Tongue (tissue), 2 donors: Measurements from ENCODE around the gene KCNJ18. TPM values are rescaled to one million over a fixed set of nuclear protein-coding genes. Genes with fewer than 3 reads are reported as not detected.
"Not testable (repeated sequence)": the region's sequence is repeated elsewhere in the genome, so short reads cannot be mapped to it uniquely, and the experiment has no call there.

Experiments used
- DNase-seq: peaks from one replicate; pipeline ENCODE4 v3.0.0-alpha.2; 2015
- total RNA-seq: library from RNA; depleted of rRNA; stranded (reverse); fragments of >200 nt; gene quantifications from one replicate; pipeline ENCODE4 v1.2.3, GENCODE V29; 2014

KCNJ18 gene
- total RNA-seq: not detected

GRCh38 chr17:21691883-21692703 is at the start of gene KCNJ18:
TSS of gene KCNJ18 (plus strand) at chr17:21692523. CDS start at chr17:21702787, 10,264 bp downstream.
- not testable (repeated sequence) for DNase-seq

DNA sequence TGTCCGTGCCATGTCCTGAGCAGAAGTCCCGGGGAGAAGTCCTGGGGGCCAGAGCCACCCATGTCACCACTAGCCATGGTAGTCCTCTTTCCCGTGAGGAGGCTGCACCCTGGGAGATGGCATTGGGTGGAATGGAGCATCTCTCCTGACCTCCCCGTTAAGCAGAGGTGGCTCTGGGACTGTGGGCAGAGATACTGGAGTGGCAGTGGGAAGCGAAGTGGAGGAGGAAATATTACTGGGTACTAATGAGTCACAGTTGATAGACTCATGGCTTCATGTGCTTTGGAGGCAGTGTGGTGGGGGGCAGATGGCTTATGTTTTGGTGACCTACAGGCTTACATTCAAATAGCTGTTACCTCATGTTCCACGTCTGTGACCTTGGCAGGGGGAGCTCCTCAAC is 44.2 kb upstream of the KCNJ18 start:
- DNase-seq: not testable (repeated sequence)

DNA sequence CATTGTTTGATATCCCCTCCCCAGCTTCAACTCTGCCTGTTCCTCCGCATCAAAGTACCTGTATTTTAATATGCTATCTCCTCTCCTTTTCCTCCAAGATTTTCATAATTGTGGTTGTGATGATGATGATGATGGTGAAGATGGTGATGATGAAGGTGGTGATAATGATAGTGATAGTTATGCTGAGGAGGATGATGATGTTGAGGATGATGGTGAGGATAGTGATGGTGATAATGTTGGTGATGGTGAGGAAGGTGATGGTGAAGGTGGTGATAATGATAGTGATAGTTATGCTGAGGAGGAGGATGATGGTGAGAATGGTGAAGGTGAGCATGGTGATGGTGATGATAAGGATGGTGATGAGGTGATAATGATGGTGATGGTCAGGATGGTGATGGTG is 42.3 kb upstream of the KCNJ18 start:
- not testable (repeated sequence) for DNase-seq

GRCh38 chr17:21652049-21652448 is 40.3 kb upstream of the KCNJ18 start:
- DNase-seq: not testable (repeated sequence)

DNA sequence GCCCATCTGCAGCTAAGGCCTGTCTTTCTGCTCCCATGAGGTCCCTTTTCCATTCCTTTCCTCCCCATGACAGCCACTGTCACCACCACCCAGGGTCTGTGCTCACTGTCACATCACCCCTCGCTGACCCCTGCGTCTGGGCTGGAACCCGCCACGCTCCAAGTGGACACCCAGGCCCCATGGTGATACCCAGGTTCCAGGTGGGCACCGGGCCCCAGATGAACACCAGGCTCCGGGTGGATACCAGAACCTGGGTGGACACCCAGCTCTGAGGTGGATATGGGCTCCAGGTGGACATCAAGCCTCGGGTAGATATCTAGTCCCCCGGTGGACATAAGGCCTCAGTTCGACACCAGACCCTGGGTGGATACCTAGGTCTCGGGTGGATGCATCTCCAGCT is 39.1 kb upstream of the KCNJ18 start:
- not testable (repeated sequence) for DNase-seq

DNA sequence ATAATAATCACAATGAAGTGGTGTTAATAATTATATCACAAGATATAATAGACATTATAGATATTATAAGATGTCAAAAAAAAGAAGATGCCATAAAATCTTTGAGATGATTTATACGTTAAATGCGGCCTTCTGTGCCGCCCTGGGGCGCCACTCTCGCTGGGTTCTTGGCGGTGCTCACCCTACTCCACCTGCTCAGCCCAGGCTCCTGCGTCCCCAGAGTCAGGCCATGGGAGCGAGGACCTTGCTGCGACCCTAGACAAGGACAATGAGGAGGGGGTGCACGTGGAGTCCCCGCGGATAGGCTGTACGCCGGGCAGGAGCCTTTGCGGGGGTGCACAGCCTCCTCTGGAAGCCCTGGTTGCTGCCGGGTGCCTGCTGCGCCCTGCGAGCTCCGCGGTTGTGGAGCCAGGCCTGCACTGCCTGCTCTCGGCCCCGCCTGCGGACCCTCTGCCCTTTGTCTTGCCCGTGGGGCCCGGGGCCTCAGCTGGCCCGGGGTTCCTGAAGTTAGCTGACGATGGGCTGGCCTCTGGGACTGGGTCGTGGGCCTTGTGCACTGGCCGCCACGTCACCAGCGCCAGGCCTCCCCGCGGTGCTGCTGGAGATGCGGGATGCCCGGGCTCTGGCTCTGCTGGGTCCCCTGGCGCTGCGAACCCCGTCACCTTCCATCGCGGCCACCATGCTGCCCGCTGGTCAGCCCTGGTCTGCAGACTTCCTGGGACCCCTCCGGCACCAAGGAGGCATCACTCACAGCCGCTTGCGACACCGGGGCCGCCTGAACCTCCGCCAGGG is 35.6 kb upstream of the KCNJ18 start:
- DNase-seq: not testable (repeated sequence)

- DNase-seq: not testable (repeated sequence)
These were observed 32.7 kb upstream of the KCNJ18 start for GRCh38 chr17:21659635-21660034.

DNA sequence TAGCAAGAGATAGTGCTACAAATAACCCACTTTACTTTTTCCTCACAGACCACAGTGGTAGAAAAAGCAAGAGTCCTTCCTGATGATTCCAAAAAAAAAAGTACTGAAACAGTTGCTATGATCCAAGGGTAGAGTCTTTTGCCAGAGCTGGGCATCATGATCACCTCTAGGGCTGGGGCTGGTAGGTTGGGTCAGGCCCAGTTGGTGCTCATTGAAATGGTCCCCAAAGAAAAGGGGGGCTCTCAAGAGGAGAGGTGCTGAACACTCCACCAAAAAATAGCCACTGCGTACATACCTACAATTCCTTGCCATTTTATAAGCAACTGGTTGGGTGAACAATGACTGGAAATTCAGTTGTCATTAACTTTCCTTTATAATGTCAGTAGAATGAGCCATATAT is 30.9 kb upstream of the KCNJ18 start:
- not testable (repeated sequence) for DNase-seq

GRCh38 chr17:21663166-21663565 is 29.2 kb upstream of the KCNJ18 start:
- not testable (repeated sequence) for DNase-seq

DNA sequence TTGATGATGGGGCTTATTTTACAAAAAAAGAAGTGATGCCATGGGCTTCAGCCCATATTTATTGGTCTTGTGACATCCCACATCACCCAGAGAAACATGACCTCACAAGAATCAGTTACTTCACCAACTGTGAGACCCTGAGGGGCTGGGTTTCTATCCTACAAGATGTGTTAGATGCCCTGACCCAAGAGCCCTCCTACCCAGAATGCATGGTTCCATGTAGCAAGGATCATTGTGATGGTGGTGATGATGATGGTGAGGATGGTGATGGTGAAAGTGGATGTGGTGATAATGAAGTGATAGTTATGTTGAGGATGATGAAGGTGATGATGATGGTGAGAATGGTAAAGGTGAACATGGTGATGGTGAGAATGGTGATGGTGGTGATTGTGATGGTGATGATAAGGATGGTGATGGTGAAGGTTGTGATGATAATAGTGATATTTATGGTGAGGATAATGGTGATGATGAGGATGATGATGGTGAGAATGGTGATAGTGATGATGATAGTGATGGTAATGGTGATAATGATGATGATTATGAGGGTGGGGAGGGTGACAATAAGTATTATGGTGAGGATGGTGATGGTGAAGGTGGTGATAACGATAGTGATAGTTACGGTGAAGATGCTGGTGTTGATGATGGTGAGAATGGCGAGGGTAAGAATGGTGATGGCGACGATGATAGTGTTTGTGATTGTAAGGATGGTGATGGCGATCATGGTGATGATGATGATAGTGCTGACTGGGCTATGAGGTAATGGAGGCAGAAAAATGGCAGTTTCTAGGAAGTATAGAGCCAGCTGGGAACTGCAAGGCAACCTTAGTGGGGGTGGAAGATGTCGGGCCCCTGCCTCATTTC is 28.5 kb upstream of the KCNJ18 start:
- not testable (repeated sequence) for DNase-seq

DNA sequence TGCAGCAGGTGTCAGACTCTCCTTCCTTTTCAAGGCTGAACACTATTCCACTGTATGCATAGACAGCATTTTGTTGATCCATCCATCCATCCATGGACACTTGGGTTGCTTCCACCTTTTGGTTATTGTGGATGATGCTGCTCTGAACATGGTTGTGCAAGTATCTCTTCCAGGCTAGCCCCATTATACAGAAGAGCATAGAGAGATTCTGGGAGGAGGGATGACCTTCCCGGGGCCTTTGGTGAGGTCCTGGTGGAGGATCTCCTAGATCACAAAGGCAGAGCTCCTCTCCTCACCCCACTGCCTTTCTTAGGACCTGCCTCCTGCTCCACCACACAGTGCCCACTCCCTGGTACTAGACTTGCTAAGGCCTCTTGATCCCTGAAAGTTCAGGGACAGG is 27.2 kb upstream of the KCNJ18 start:
- DNase-seq: not testable (repeated sequence)

DNA sequence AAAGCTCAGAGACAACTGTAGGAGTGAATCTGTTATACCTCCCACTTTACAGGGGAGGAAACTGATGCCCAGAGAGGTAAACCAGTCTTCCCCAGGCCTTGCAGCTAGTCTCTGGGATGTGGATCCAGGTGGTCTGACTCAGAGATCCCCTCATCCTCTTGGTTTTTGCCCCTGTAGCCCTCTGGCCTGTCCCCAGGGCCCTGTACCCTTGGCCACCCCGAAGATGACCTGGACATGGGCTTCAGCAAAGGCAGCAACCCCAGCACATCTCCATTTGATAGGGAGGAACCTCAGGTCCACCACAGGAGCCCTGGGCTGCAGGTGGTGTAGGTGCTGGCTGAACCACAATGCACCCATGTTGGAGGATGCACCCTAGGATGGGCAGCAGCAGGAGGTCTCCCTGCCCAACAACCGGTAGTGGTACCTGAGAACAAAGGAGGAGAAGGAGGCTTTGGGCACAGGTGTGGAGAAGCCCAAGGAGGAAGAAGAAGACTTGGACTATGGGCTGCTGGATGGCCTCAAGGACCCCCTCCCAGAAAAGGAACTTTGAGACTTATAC is 26.3 kb upstream of the KCNJ18 start:
- not testable (repeated sequence) for DNase-seq

GRCh38 chr17:21666711-21667412 is 25.5 kb upstream of the KCNJ18 start:
- DNase-seq: not testable (repeated sequence)

DNA sequence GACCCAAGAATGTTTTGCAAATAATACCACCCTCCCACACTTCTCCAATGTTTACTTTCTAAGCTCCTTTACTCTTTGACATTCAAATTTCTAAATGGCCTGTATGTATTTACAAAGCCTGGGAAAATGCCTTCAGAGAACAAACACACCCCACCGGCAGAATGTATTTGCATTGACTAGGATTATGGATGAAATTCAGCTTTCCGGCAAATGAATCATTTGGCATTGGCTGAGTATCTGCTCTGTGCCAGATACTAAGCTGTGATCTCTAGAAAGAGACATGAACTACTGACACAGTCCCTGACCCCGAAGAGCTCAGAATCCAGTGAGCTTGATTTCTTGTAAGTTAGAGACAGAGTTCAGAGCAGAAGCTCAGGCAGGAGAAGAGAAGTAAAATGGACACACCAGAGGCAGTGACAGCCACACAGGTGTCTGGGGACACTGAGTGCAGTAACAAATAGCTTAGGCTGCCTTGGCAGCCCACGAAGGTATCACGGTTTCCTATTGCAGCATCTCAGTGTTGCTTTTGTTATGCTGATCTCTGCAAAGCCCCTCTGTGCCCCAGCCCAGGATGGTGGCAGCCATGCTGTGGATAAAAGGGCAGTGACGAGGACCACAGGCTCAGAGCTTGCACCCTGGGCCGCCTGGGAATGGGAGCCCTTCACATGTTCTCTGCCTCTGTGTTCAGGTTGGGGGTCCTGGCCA is 24.8 kb upstream of the KCNJ18 start:
- not testable (repeated sequence) for DNase-seq

DNA sequence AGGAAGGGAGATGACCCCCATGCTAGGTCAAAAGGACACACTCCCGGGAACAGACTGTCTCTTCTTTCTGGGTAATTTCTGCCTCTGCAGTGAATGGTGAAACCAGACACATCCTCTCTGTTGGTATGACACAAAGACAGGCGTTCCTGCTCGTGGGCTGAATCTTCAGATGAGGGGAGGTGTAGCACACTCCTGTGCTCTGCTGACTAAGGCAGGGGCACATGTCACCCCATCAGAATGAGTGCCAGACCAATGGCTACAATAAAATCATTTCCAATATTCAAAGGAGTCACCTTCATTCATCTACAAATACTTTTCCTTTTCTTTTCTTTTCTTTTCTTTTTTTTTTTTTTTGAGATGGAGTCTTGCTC is 24.2 kb upstream of the KCNJ18 start:
- not testable (repeated sequence) for DNase-seq

DNA sequence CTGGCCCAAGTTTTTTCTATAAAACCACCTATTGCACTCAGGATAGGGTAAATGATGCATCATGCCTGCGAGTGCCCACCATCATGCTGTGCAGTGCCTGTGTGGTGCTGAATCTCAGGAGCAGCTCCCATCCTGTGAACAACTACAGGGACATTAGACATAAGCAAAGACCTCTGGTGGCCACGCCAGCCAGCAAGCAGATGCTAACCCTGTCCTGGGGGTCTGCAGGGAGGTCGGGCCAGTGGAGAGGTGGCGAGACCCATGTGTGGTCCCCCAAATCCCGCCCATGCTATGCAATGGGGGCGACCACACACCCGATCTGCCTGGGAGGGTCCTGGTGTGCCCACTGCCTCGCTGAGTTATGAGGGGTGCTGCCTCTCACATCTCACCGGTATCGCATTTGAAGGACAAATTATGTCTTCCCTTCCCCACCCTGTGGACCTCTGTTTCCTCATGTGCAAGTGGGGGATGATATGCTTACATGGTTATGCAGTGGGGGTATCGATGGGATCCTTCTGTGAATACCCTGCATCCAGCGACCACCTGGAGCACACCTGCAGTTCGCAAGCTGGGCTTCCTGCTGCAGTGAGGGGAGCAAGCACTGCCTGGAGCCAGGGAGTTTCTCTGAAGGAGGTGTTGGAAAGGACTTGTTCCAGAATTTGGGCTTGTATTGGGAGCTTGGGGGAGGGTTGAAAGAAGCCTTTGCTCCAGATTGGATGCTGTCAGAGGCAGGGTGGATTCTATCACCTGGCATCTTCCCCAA is 23.4 kb upstream of the KCNJ18 start:
- DNase-seq: not testable (repeated sequence)

DNA sequence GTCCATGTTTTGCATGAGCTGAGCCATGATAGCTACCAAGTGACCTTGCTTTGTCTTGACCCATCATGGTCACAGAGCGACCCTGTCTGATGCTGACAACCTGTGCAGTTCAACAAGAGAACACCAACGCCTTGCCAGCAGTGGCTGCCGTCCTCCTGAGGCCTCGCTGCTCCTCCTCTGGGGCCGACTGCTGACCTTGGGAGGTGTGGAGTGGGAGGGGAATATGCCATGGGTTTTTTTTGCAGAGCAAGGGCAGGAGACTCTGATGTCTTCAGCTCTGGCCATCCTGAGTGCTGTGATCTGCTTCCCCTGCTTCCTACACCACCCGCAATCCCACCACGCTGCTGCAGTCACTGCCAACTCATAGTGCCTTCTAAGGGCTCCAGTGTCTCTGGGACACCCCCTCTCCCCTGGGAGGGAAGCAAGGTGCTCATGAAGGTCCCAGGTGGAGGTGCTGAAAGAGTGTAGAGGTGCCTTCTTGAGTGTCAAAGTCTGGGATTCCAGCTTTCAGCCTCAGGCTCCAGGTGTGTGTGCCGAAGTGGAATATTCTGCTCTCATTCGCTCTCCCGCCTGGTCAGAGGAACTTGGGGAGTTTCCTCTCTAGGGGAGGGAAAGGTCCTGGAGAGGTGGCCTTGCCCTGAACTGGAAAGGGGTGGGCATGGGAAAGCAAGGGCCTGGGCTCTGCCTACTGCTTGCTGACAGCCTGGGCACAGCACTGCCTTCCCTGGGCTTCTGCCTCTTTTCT is 22.5 kb upstream of the KCNJ18 start:
- not testable (repeated sequence) for DNase-seq

GRCh38 chr17:21670361-21671155 is 21.8 kb upstream of the KCNJ18 start:
- DNase-seq: not testable (repeated sequence)
